ENCODE results near the gene NPC1. TPM values are rescaled to one million over a fixed set of nuclear protein-coding genes. Genes with fewer than 3 reads are reported as not detected.

The NPC1 gene
- total RNA-seq, 4 donors from 2014 or later: 10.0 to 58.9 (median 41.1) TPM

GRCh38 chr18:23548719-23549118, 37.6 kb downstream of the NPC1 start:
- Histone ChIP-seq H3K9me3 (no peaks in the 10 kb centered on the region), H3K4me3 (no peak overlapping the region), H3K36me3 (no peaks in the 10 kb centered on the region), H3K27ac (no peak overlapping the region), H3K27me3 (no peaks in the 10 kb centered on the region), H3K4me1 (no peaks in the 10 kb centered on the region)
- intact Hi-C loops (cut with DNase I; ENCODE audit: low total_unique reads): no loop called here
- TF ChIP-seq POLR2A (IDR thresholded peaks at IDR 0.05): no peak
- TF ChIP-seq CTCF (IDR thresholded peaks at IDR 0.05): no peak
- no peak for DNase-seq

- H3K27me3 ChIP-seq: no peaks in the 10 kb centered on the region
- no peak for DNase-seq
- TF ChIP-seq POLR2A (IDR thresholded peaks at IDR 0.05): no peak
- TF ChIP-seq CTCF (IDR thresholded peaks at IDR 0.05): no peak
Measured at GRCh38 chr18:23548275-23548674, 38.0 kb downstream of the NPC1 start.

GRCh38 chr18:23547846-23548245, 38.5 kb downstream of the NPC1 start:
- H3K27ac ChIP-seq: no peak overlapping the region
- no peak for DNase-seq
- H3K9me3 ChIP-seq: no peaks in the 10 kb centered on the region
- H3K4me3 ChIP-seq: no peak overlapping the region
- no peak for TF ChIP-seq CTCF (IDR thresholded peaks at IDR 0.05)
- TF ChIP-seq POLR2A (IDR thresholded peaks at IDR 0.05): no peak
- H3K4me1 ChIP-seq: no peaks in the 10 kb centered on the region
- H3K36me3 ChIP-seq: no peaks in the 10 kb centered on the region
- intact Hi-C loops (cut with DNase I; ENCODE audit: low total_unique reads): no loop called here
- H3K27me3 ChIP-seq: no peaks in the 10 kb centered on the region

More at GRCh38 chr18:23548275-23548674, 38.0 kb downstream of the NPC1 start:
- intact Hi-C loops (cut with DNase I; ENCODE audit: low total_unique reads): no loop called here
- H3K27ac ChIP-seq: no peak overlapping the region
- no peaks in the 10 kb centered on the region for H3K9me3 ChIP-seq
- no peak overlapping the region for H3K4me3 ChIP-seq
- no peaks in the 10 kb centered on the region for H3K4me1 ChIP-seq
- H3K36me3 ChIP-seq: no peaks in the 10 kb centered on the region

- intact Hi-C loops (cut with DNase I; ENCODE audit: low total_unique reads): no loop called here
- H3K36me3 ChIP-seq: no peaks in the 10 kb centered on the region
- H3K27me3 ChIP-seq: no peaks in the 10 kb centered on the region
- no peak overlapping the region for H3K27ac ChIP-seq
- no peak for DNase-seq
- no peak overlapping the region for H3K4me3 ChIP-seq
- H3K4me1 ChIP-seq: no peaks in the 10 kb centered on the region
- no peak for TF ChIP-seq POLR2A (IDR thresholded peaks at IDR 0.05)
- TF ChIP-seq CTCF (IDR thresholded peaks at IDR 0.05): no peak
- H3K9me3 ChIP-seq: no peaks in the 10 kb centered on the region
Measured at GRCh38 chr18:23547306-23547705, 39.0 kb downstream of the NPC1 start.

- no peaks in the 10 kb centered on the region for H3K36me3 ChIP-seq
- no peaks in the 10 kb centered on the region for H3K9me3 ChIP-seq
- TF ChIP-seq CTCF (IDR thresholded peaks at IDR 0.05) (no peak), POLR2A (IDR thresholded peaks at IDR 0.05) (no peak)
- no peak overlapping the region for H3K27ac ChIP-seq
- intact Hi-C loops (cut with DNase I; ENCODE audit: low total_unique reads): no loop called here
- H3K4me1 ChIP-seq: no peaks in the 10 kb centered on the region
- no peak overlapping the region for H3K4me3 ChIP-seq
- no peak for DNase-seq
- no peaks in the 10 kb centered on the region for H3K27me3 ChIP-seq
Measured at GRCh38 chr18:23545247-23545789, 41.0 kb downstream of the NPC1 start.

Data from uterus (tissue), 4 donors.